ENCODE results near the gene TMEM213.

The TMEM213 gene

GRCh38 chr7:138871065-138871813 is 73.4 kb downstream of the TMEM213 start:
- H4K20me1 ChIP-seq (ENCODE audit: insufficient read depth, low read length, poor library complexity, severe bottlenecking): no peaks in the 10 kb centered on the region
- H3K27me3 ChIP-seq (ENCODE audit: insufficient read depth, low read length, poor library complexity, severe bottlenecking): no peaks in the 10 kb centered on the region
- no peaks in the 10 kb centered on the region for H3K9me2 ChIP-seq (replicated peaks; ENCODE audit: low read depth, low read length)
- H3K4me2 ChIP-seq (ENCODE audit: low read depth, low read length, poor library complexity, severe bottlenecking): no peak overlapping the region
- H3K9ac ChIP-seq (ENCODE audit: low read depth, low read length, poor library complexity, severe bottlenecking): no peak overlapping the region
- no peak overlapping the region for H2AFZ ChIP-seq (ENCODE audit: low read length)
- no peaks in the 10 kb centered on the region for H3K9me3 ChIP-seq (ENCODE audit: insufficient read depth, low read depth, low read length)
- H3F3A ChIP-seq (ENCODE audit: low read depth): no peaks in the 10 kb centered on the region; the same call in 1 of the 2 replicates
- H3K79me2 ChIP-seq (ENCODE audit: insufficient read depth, low read length): no peaks in the 10 kb centered on the region
- peaks cover 38% of the 10 kb centered on the region; the same call in 1 of the 2 replicates for H3K36me3 ChIP-seq (ENCODE audit: insufficient read depth, low read length)
- H3K4me3 ChIP-seq (ENCODE audit: low read length, poor library complexity, severe bottlenecking): no peak overlapping the region
- TF ChIP-seq, protein P1, sequence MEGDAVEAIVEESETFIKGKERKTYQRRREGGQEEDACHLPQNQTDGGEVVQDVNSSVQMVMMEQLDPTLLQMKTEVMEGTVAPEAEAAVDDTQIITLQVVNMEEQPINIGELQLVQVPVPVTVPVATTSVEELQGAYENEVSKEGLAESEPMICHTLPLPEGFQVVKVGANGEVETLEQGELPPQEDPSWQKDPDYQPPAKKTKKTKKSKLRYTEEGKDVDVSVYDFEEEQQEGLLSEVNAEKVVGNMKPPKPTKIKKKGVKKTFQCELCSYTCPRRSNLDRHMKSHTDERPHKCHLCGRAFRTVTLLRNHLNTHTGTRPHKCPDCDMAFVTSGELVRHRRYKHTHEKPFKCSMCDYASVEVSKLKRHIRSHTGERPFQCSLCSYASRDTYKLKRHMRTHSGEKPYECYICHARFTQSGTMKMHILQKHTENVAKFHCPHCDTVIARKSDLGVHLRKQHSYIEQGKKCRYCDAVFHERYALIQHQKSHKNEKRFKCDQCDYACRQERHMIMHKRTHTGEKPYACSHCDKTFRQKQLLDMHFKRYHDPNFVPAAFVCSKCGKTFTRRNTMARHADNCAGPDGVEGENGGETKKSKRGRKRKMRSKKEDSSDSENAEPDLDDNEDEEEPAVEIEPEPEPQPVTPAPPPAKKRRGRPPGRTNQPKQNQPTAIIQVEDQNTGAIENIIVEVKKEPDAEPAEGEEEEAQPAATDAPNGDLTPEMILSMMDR (conservative IDR thresholded peaks at IDR 0.05; ENCODE audit: low read length): no peak
- no peak for TF ChIP-seq EZH2phosphoT487 (IDR thresholded peaks at IDR 0.05; ENCODE audit: borderline replicate concordance)
- peaks cover 8% of the 10 kb centered on the region for H3K4me1 ChIP-seq (ENCODE audit: insufficient read depth, low read length, poor library complexity, severe bottlenecking)

DNA sequence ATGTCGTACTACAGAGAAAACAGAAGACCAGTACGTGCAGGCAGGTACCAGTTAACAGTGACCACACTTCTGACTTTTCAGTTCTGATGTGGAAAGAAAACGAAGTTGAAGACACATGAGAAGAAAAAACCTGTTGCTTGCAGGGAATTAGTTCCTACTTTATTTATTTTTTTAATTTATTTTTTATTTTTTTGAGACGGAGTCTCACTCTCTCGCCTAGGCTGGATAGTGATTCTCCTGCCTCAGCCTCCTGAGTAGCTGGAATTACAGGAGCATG is 74.0 kb downstream of the TMEM213 start:
- Histone ChIP-seq H3K79me2 (ENCODE audit: insufficient read depth, low read length) (no peaks in the 10 kb centered on the region), H3K4me1 (ENCODE audit: insufficient read depth, low read length, poor library complexity, severe bottlenecking) (peaks cover 13% of the 10 kb centered on the region), H2AFZ (ENCODE audit: low read length) (no peak overlapping the region), H3K9ac (ENCODE audit: low read depth, low read length, poor library complexity, severe bottlenecking) (no peak overlapping the region), H3F3A (ENCODE audit: low read depth) (no peaks in the 10 kb centered on the region; the same call in 1 of the 2 replicates), H3K4me2 (ENCODE audit: low read depth, low read length, poor library complexity, severe bottlenecking) (no peak overlapping the region), H3K4me3 (ENCODE audit: low read length, poor library complexity, severe bottlenecking) (no peak overlapping the region), H4K20me1 (ENCODE audit: insufficient read depth, low read length, poor library complexity, severe bottlenecking) (no peaks in the 10 kb centered on the region), H3K27me3 (ENCODE audit: insufficient read depth, low read length, poor library complexity, severe bottlenecking) (no peaks in the 10 kb centered on the region), H3K9me3 (ENCODE audit: insufficient read depth, low read depth, low read length) (no peaks in the 10 kb centered on the region), H3K36me3 (ENCODE audit: insufficient read depth, low read length) (peaks cover 41% of the 10 kb centered on the region; the same call in 1 of the 2 replicates), H3K9me2 (replicated peaks; ENCODE audit: low read depth, low read length) (no peaks in the 10 kb centered on the region)
- no peak for TF ChIP-seq EZH2phosphoT487 (IDR thresholded peaks at IDR 0.05; ENCODE audit: borderline replicate concordance)
- TF ChIP-seq, protein P1 (conservative IDR thresholded peaks at IDR 0.05; ENCODE audit: low read length): no peak

GRCh38 chr7:138872576-138872975 is 74.8 kb downstream of the TMEM213 start:
- Histone ChIP-seq H3K9ac (ENCODE audit: low read depth, low read length, poor library complexity, severe bottlenecking) (no peak overlapping the region), H3K9me2 (replicated peaks; ENCODE audit: low read depth, low read length) (no peaks in the 10 kb centered on the region), H3K36me3 (ENCODE audit: insufficient read depth, low read length) (peaks cover 35% of the 10 kb centered on the region; the same call in 1 of the 2 replicates), H3K79me2 (ENCODE audit: insufficient read depth, low read length) (no peaks in the 10 kb centered on the region), H3K27me3 (ENCODE audit: insufficient read depth, low read length, poor library complexity, severe bottlenecking) (no peaks in the 10 kb centered on the region), H2AFZ (ENCODE audit: low read length) (no peak overlapping the region), H3K4me1 (ENCODE audit: insufficient read depth, low read length, poor library complexity, severe bottlenecking) (peaks cover 14% of the 10 kb centered on the region), H3K9me3 (ENCODE audit: insufficient read depth, low read depth, low read length) (no peaks in the 10 kb centered on the region), H3F3A (ENCODE audit: low read depth) (no peaks in the 10 kb centered on the region; the same call in 1 of the 2 replicates), H3K4me2 (ENCODE audit: low read depth, low read length, poor library complexity, severe bottlenecking) (no peak overlapping the region), H3K4me3 (ENCODE audit: low read length, poor library complexity, severe bottlenecking) (no peak overlapping the region), H4K20me1 (ENCODE audit: insufficient read depth, low read length, poor library complexity, severe bottlenecking) (no peaks in the 10 kb centered on the region)
- TF ChIP-seq, protein P1 (conservative IDR thresholded peaks at IDR 0.05; ENCODE audit: low read length): no peak
- no peak for TF ChIP-seq EZH2phosphoT487 (IDR thresholded peaks at IDR 0.05; ENCODE audit: borderline replicate concordance)
